PFSK-1 (cell line): Measurements from ENCODE around the gene KIF3B.

Experiments
- POLR2AphosphoS5 ChIP-seq: IDR thresholded peaks from 2 replicates; pipeline ENCODE4 v1.6.1; 2012; ENCODE audit warnings: low read depth, mild to moderate bottlenecking, control low read depth, low read length, moderate library complexity
- TAF1 ChIP-seq: IDR thresholded peaks from 2 replicates; pipeline ENCODE4 v1.6.1; 2012; ENCODE audit warnings: low read length, control low read depth, borderline replicate concordance; ENCODE audit not compliant: insufficient read depth
- TF ChIP-seq, protein P1 (sequence below), 2 experiments: IDR thresholded peaks; 2 replicates each; pipeline versions ENCODE4 v1.6.1 to v1.8.0; 2011 to 2012; ENCODE audit warnings: low read depth in 2 of 2, low read length in 2 of 2, control low read depth in 1 of 2, inconsistent platforms in 1 of 2, mild to moderate bottlenecking in 1 of 2, moderate library complexity in 1 of 2; ENCODE audit not compliant: insufficient read depth in 1 of 2

GRCh38 chr20:32338665-32339064 lies 61.2 kb downstream of the KIF3B start:
- TF ChIP-seq TAF1 = no peak
- TF ChIP-seq, protein P1, sequence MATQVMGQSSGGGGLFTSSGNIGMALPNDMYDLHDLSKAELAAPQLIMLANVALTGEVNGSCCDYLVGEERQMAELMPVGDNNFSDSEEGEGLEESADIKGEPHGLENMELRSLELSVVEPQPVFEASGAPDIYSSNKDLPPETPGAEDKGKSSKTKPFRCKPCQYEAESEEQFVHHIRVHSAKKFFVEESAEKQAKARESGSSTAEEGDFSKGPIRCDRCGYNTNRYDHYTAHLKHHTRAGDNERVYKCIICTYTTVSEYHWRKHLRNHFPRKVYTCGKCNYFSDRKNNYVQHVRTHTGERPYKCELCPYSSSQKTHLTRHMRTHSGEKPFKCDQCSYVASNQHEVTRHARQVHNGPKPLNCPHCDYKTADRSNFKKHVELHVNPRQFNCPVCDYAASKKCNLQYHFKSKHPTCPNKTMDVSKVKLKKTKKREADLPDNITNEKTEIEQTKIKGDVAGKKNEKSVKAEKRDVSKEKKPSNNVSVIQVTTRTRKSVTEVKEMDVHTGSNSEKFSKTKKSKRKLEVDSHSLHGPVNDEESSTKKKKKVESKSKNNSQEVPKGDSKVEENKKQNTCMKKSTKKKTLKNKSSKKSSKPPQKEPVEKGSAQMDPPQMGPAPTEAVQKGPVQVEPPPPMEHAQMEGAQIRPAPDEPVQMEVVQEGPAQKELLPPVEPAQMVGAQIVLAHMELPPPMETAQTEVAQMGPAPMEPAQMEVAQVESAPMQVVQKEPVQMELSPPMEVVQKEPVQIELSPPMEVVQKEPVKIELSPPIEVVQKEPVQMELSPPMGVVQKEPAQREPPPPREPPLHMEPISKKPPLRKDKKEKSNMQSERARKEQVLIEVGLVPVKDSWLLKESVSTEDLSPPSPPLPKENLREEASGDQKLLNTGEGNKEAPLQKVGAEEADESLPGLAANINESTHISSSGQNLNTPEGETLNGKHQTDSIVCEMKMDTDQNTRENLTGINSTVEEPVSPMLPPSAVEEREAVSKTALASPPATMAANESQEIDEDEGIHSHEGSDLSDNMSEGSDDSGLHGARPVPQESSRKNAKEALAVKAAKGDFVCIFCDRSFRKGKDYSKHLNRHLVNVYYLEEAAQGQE (IDR thresholded peaks at IDR 0.05; ENCODE audit: insufficient read depth in 1 of 2, low read depth in 2 of 2, low read length in 2 of 2) = no peak
- no peak for TF ChIP-seq POLR2AphosphoS5
